Uterus (tissue), 2 donors: ENCODE measurements around the gene RIIAD1.

Source experiments
- CTCF ChIP-seq, 4 experiments: fragments of 200-600 bp in 2 of 4; fragments of 450-650 bp in 2 of 4; sonication (generic) in 2 of 4; IDR thresholded peaks; one replicate each; pipeline ENCODE4 v1.5.1; 2016 to 2019; ENCODE audit warnings: antibody characterized with exemption in 4 of 4, mild to moderate bottlenecking in 2 of 4, moderate library complexity in 1 of 4
- POLR2A ChIP-seq, 2 donors: fragments of 450-650 bp; IDR thresholded peaks; one replicate each; pipeline ENCODE4 v1.6.1; 2016; ENCODE audit warnings: antibody characterized with exemption in 2 of 2, mild to moderate bottlenecking in 1 of 2, moderate library complexity in 1 of 2

GRCh38 chr1:151692226-151692625, 29.1 kb upstream of the RIIAD1 start:
- TF ChIP-seq CTCF (IDR thresholded peaks at IDR 0.05) (no peak), POLR2A (IDR thresholded peaks at IDR 0.05) (no peak)
